Naive thymus-derived CD4-positive, alpha-beta T cell (primary cell): Measurements from ENCODE around the gene ANKS3. TPM values are rescaled to one million over a fixed set of nuclear protein-coding genes. Genes with fewer than 3 reads are reported as not detected.

Experiments used
- ATAC-seq: fragments of 150-1000 bp; cut with Tn5 transposase; 2 replicates; pipeline ENCODE4 v1.10.0; 2021; ENCODE audit warnings: mild to moderate bottlenecking, moderate library complexity
- CTCF ChIA-PET: fragments of 350-600 bp; sonication (Branson Sonifier 250); formaldehyde crosslinking; loops from one replicate; lab custom pipeline; 2021; ENCODE audit warnings: antibody characterized with exemption; lab: Charles Lee
- POLR2A ChIA-PET: fragments of 350-600 bp; sonication (Branson Sonifier 250); formaldehyde crosslinking; loops from one replicate; lab custom pipeline; 2021; ENCODE audit warnings: antibody characterized with exemption, inconsistent platforms; lab: Charles Lee
- DNase-seq, 9 donors: peaks; one replicate each; pipeline versions ENCODE4 v3.0.0 to v3.0.0-alpha.2; 2020 to 2022; ENCODE audit warnings: mixed read lengths in 1 of 9
- H3K27ac ChIP-seq: one replicate; pipeline ENCODE4 v1.7.0; 2013; ENCODE audit warnings: mild to moderate bottlenecking, low read depth, low read length, moderate library complexity
- H3K27me3 ChIP-seq, 2 donors: one replicate each; pipeline ENCODE4 v1.7.0; 2013; ENCODE audit warnings: low read length in 2 of 2, mild to moderate bottlenecking in 2 of 2, moderate library complexity in 2 of 2; ENCODE audit not compliant: control insufficient read depth in 2 of 2, insufficient read depth in 2 of 2
- H3K36me3 ChIP-seq, 3 experiments: 1 replicate in 2 of 3; 2 replicates in 1 of 3; pipeline ENCODE4 v1.7.0; 2013; ENCODE audit warnings: low read length in 3 of 3, mild to moderate bottlenecking in 3 of 3, moderate library complexity in 1 of 3; ENCODE audit not compliant: insufficient read depth in 3 of 3, control insufficient read depth in 2 of 3
- H3K4me1 ChIP-seq, 2 donors: one replicate each; pipeline ENCODE4 v1.7.0; 2013; ENCODE audit warnings: low read length in 2 of 2, mild to moderate bottlenecking in 2 of 2, moderate library complexity in 1 of 2; ENCODE audit not compliant: control insufficient read depth in 2 of 2, insufficient read depth in 2 of 2
- H3K4me3 ChIP-seq: 2 replicates; pipeline ENCODE4 v1.7.0; 2013; ENCODE audit warnings: mild to moderate bottlenecking, low read length
- H3K9me3 ChIP-seq, 3 experiments: 1 replicate in 2 of 3; 2 replicates in 1 of 3; pipeline ENCODE4 v1.7.0; 2013; ENCODE audit warnings: low read length in 3 of 3; ENCODE audit not compliant: control insufficient read depth in 2 of 3
- H3K27ac Mint-ChIP-seq, 9 donors: one replicate each; pipeline ENCODE4 v1.8.0; 2020 to 2022; ENCODE audit warnings: mixed read lengths in 9 of 9, mild to moderate bottlenecking in 8 of 9, moderate library complexity in 5 of 9, inconsistent platforms in 2 of 9
- H3K27me3 Mint-ChIP-seq, 5 donors: one replicate each; pipeline ENCODE4 v1.8.0; 2021 to 2022; ENCODE audit warnings: mixed read lengths in 5 of 5, mild to moderate bottlenecking in 1 of 5
- H3K36me3 Mint-ChIP-seq, 5 donors: one replicate each; pipeline ENCODE4 v1.8.0; 2020 to 2022; ENCODE audit warnings: mixed read lengths in 5 of 5, mild to moderate bottlenecking in 3 of 5, inconsistent platforms in 1 of 5
- H3K4me1 Mint-ChIP-seq, 7 donors: one replicate each; pipeline ENCODE4 v1.8.0; 2020 to 2022; ENCODE audit warnings: mixed read lengths in 7 of 7, mild to moderate bottlenecking in 3 of 7, inconsistent platforms in 1 of 7
- H3K4me3 Mint-ChIP-seq, 10 donors: one replicate each; pipeline ENCODE4 v1.8.0; 2020 to 2022; ENCODE audit warnings: mild to moderate bottlenecking in 10 of 10, mixed read lengths in 10 of 10, moderate library complexity in 6 of 10, inconsistent platforms in 2 of 10
- H3K9me3 Mint-ChIP-seq, 11 donors: one replicate each; pipeline ENCODE4 v1.8.0; 2020 to 2022; ENCODE audit warnings: mixed read lengths in 11 of 11, mild to moderate bottlenecking in 4 of 11, inconsistent platforms in 1 of 11, moderate library complexity in 1 of 11
- intact Hi-C, 2 donors: fragments of 100-400 bp; cut with micrococcal nuclease; formaldehyde crosslinking; loops; one replicate each; pipeline ENCODE4 v1.15.1; 2023
- polyA plus RNA-seq, 2 donors: library from polyadenylated mRNA; unstranded; fragments of 300-500 nt; fragmentation: Illumina TruSeq; gene quantifications; one replicate each; pipeline ENCODE4 v1.2.3, GENCODE V29; 2021
- total RNA-seq, 6 experiments: library from RNA in 5 of 6; stranded (reverse) in 5 of 6; gene quantifications; 1 replicate in 5 of 6; 2 replicates in 1 of 6; pipeline ENCODE4 v1.2.3 and lab custom pipeline; 2021 to 2026

Gene ANKS3
- total and polyA plus RNA-seq, 7 experiments from 2014 or later: 4.1 to 32.7 (median 21.5) TPM

DNA sequence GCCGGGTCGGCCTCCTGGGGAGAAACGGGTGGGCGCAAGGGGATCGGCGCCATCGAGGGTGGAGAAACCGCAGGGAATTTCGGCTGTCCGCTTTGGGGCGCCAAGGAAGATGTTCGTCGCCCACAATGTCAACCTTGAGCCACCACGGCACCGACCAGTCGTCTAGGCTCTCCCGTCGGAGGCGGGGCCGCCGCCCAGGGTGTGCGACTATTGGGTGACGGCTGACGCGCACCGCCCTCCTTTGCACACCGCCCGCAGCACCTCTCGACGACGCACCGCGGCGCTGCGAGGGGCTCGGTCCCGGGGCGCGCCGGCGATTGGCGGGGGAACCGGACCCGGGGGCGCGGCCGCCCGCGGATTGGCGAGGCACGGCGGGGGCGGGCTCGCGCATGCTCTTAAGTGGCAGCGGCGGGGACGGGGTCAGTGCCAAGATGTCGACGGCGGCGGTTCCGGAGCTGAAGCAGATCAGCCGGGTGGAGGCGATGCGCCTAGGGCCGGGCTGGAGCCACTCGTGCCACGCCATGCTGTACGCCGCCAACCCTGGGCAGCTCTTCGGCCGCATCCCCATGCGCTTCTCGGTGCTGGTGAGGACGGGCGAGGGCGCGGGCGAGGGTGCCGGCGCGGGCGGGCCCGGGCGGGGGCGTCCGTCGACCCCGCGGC, 40.6 kb downstream of the ANKS3 start, which contains the start of gene NUDT16L1:
Gene NUDT16L1 (plus strand): TSS at position 267 of the 660 bp plus-strand sequence. CDS start 165 bp downstream, at position 432.
- H3K27me3 ChIP-seq: no peaks in the 10 kb centered on the region
- ATAC-seq (peak; percentile 97), DNase-seq (peak; percentile 95 to 99 (median 98))
- ChIA-PET POLR2A (interaction anchor here (0.7 to 3.3 kb wide), 17 partner anchors 11 to 109 kb away, joined by 3 to 28 read pairs (median 5); partner anchors contain the start of genes ANKS3, DNAAF8, MGRN1 and ROGDI), CTCF (interaction anchor here (0.6 to 1.3 kb wide), 2 partner anchors 69 to 134 kb away, joined by 5 to 6 read pairs; partner anchors contain the start of gene MGRN1)
- H3K9me3 Mint-ChIP-seq: no peaks in the 10 kb centered on the region
- peaks cover 8 to 23% (median 14%) of the 10 kb centered on the region in 7 donors for H3K4me1 Mint-ChIP-seq
- H3K27ac Mint-ChIP-seq: peak within 1 kb of the TSS; percentile 73 to 93 (median 88)
- no peaks in the 10 kb centered on the region for H3K9me3 ChIP-seq
- intact Hi-C loops: loop anchor here (1.0 to 10.0 kb wide), 18 partner anchors 17 to 813 kb away; partner anchors contain the start of genes ANKS3 (in 2 of the 2), DNAAF8 (in 2 of the 2), MGRN1 (in 2 of the 2) and ROGDI (in 2 of the 2)
- H3K4me1 ChIP-seq: peaks cover 14% of the 10 kb centered on the region in 2 donors
- peak within 1 kb of the TSS; percentile 78 to 91 (median 86) for H3K4me3 Mint-ChIP-seq
- no peaks in the 10 kb centered on the region for H3K27me3 Mint-ChIP-seq
- peaks cover 0 to 62% (median 9%) of the 10 kb centered on the region in 3 experiments for H3K36me3 ChIP-seq
- H3K27ac ChIP-seq: peak within 1 kb of the TSS; percentile 93
- H3K36me3 Mint-ChIP-seq: peaks cover 0 to 3% (median 0%) of the 10 kb centered on the region in 5 donors
- peak within 1 kb of the TSS; percentile 93 for H3K4me3 ChIP-seq

DNA sequence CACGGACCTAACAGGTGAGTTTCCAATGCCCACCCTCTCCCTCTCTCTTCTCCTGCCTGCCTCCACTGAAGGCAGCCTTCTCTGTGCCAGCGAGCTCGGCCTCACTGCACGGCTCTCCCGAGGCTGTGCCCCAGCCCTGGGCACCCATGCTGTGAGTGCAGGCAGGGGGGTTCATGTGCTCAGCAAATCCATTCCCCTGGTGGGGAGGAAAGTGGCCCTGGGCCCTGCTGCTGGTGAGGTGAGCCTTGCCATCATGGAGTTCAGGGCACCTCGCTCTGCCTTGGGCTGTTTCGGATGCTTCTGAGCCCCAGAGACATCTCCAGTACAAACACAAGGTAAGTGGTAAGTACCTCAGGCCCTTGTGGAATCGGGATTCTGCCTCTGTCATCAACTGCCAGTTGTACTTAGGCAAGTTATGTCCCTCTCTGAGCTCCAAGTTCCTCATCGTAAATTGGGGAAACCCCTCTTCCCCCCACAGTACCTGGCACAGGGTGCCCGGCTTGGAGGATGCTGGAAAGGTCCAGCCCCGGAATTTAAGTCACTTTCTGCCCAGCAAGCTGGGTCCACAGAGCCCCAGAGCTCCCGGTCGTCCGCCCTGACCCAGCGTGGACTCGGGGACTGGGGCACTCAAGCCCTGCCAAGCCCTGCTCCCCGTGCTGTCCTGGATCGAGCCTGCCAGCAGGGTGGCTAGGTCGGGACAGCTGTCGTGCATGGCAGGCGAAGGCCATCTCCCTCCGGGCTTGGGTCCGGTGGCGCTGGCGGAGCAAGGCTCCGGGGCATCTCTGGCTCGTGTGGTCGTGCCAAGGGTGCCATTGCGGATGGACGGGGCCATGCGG, 41.4 kb downstream of the ANKS3 start:
- H3K36me3 Mint-ChIP-seq: peaks cover 0 to 3% (median 0%) of the 10 kb centered on the region in 5 donors
- Histone ChIP-seq H3K27me3 (no peaks in the 10 kb centered on the region), H3K4me1 (peaks cover 14% of the 10 kb centered on the region in 2 donors), H3K4me3 (peak overlapping the region; percentile 93), H3K9me3 (no peaks in the 10 kb centered on the region), H3K27ac (peak overlapping the region; percentile 72), H3K36me3 (peaks cover 0 to 62% (median 9%) of the 10 kb centered on the region in 3 experiments)
- peak in 3 of 9 donors; percentile 16 to 32 (median 28) for DNase-seq
- intact Hi-C loops: loop anchor here (1.0 to 10.0 kb wide), 18 partner anchors 16 to 812 kb away; partner anchors contain the start of genes ANKS3 (in 2 of the 2), DNAAF8 (in 2 of the 2), MGRN1 (in 2 of the 2) and ROGDI (in 2 of the 2)
- ChIA-PET POLR2A (interaction anchor here (1.1 to 3.3 kb wide), 12 partner anchors 11 to 76 kb away, joined by 3 to 28 read pairs (median 5); partner anchors contain the start of genes ANKS3, DNAAF8 and MGRN1), CTCF (interaction anchor here (0.6 to 1.3 kb wide), 2 partner anchors 69 to 135 kb away, joined by 5 to 6 read pairs; partner anchors contain the start of gene MGRN1)
- no peaks in the 10 kb centered on the region for H3K9me3 Mint-ChIP-seq
- ATAC-seq: peak; percentile 3
- peak overlapping the region; percentile 78 to 91 (median 86) for H3K4me3 Mint-ChIP-seq
- H3K4me1 Mint-ChIP-seq: peaks cover 8 to 23% (median 14%) of the 10 kb centered on the region in 7 donors
- peak overlapping the region; percentile 69 to 93 (median 88) for H3K27ac Mint-ChIP-seq
- no peaks in the 10 kb centered on the region for H3K27me3 Mint-ChIP-seq

DNA sequence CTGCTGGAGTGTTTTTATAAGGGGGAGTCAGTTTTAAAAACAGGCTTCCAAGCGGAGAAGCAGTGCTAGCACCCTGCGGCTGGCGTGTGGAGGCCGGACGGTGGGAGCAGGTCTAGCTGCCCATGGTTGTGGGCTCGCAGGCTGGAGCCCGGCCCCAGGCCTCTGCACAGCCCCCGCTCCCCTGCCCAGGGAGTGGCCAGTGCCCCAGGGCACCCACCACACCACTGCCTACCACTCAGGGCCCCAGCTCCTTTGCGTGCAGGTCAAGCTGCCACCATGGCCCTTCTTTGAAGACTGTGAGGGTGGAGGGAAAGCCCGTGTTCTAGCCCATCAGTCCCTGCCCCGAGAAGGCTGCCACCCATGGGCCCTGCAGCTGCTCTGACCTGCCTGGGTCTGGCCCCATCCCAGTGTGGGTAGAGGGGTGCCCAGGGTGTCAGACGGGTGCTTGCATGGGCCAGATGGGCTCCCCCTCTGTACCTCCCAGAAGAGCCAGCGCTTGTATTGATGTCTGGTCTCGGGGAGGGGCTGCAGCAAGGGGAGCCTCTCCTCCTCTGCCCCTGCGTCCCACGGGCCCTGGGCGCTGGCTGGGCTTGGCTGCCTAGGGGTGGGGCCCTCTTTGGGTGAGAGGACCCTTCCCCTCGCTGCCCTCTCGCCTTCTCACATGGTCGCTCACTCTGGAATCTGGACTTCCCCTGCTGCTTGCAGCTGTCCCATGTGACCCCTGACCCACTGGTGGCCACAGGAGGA, 42.2 kb downstream of the ANKS3 start:
- no peak overlapping the region for H3K4me3 ChIP-seq
- intact Hi-C loops: loop anchor here (2.0 to 10.0 kb wide), 8 partner anchors 15 to 337 kb away; partner anchors contain the start of genes CORO7 (in 1 of the 2), MGRN1 (in 1 of the 2), PAM16 (in 1 of the 2) and SEC14L5 (in 1 of the 2)
- CTCF ChIA-PET: interaction anchor here (0.9 to 1.3 kb wide), 3 partner anchors 42 to 268 kb away, joined by 3 to 6 read pairs (median 3); partner anchors contain the start of gene MGRN1

DNA sequence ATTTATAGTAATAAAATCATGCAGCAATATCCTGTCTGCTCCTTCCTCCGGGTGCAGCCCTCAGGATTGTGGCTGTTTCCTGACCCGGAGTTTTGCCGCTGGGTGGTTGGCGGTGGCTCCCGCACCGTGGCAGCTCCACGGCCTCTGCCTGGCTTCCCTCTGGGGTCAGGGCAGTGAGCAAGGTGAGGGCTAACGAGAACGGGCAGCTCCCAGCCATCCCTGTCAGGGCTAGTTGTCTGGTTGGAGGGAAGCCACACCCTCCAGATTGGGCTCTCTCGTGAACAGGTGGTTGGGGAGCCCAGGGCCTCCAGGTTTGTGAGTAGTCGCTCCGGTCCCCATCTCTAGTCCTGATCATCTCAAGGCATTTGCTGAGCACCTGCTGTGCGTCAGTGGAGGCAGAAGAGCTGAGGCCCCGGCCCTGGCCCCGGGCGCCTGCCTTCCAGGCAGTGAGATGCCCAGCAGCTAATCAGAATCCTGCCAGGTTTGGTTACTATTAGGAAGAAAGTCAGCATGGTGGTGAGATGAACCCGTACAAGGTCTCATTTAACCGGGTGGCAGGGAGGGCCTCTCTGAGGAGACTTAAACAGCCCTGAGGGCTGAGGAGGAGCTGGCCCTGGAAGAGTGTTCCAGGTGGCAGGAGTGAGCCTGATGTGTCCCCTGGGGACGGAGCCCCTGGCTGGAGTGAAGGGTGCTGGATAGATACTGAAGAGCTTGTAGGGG, 43.0 kb downstream of the ANKS3 start:
- Mint-ChIP-seq H3K9me3 (no peaks in the 10 kb centered on the region), H3K4me3 (peak overlapping the region in 9 of 10 donors; percentile 34 to 80 (median 66)), H3K27ac (peak overlapping the region in 6 of 9 donors; percentile 60 to 86 (median 76)), H3K36me3 (peaks cover 0 to 3% (median 0%) of the 10 kb centered on the region in 5 donors), H3K27me3 (no peaks in the 10 kb centered on the region), H3K4me1 (peaks cover 8 to 23% (median 14%) of the 10 kb centered on the region in 7 donors)
- H3K4me3 ChIP-seq: no peak overlapping the region
- peaks cover 14% of the 10 kb centered on the region in 2 donors for H3K4me1 ChIP-seq
- H3K9me3 ChIP-seq: no peaks in the 10 kb centered on the region
- ChIA-PET CTCF (interaction anchor here (0.9 to 1.0 kb wide), 2 partner anchors 41 to 268 kb away, joined by 3 read pairs; no protein-coding TSS in a partner anchor), POLR2A (interaction anchor here (0.5 to 0.9 kb wide), 3 partner anchors 34 to 1618 kb away, joined by 3 read pairs; no protein-coding TSS in a partner anchor)
- no peak for ATAC-seq
- intact Hi-C loops: loop anchor here in 1 of 2 donors (10.0 kb wide), 2 partner anchors 264 to 336 kb away; partner anchors contain the start of genes PAM16 and SEC14L5
- H3K36me3 ChIP-seq: peaks cover 0 to 61% (median under 1%) of the 10 kb centered on the region in 3 experiments
- DNase-seq: no peak
- H3K27ac ChIP-seq: no peak overlapping the region
- no peaks in the 10 kb centered on the region for H3K27me3 ChIP-seq

More for the DNA sequence above, 42.2 kb downstream of the ANKS3 start:
- peaks cover 0 to 60% (median 7%) of the 10 kb centered on the region in 3 experiments for H3K36me3 ChIP-seq
- H3K27ac ChIP-seq: peak overlapping the region; percentile 72
- POLR2A ChIA-PET: interaction anchor here (0.5 to 3.3 kb wide), 7 partner anchors 15 to 227 kb away, joined by 3 to 28 read pairs (median 9); partner anchors contain the start of genes ANKS3, DNAAF8 and MGRN1
- Mint-ChIP-seq H3K27ac (peak overlapping the region in 7 of 9 donors; percentile 60 to 93 (median 88)), H3K4me1 (peaks cover 8 to 23% (median 14%) of the 10 kb centered on the region in 7 donors), H3K9me3 (no peaks in the 10 kb centered on the region), H3K4me3 (peak overlapping the region; percentile 28 to 87 (median 66)), H3K27me3 (no peaks in the 10 kb centered on the region), H3K36me3 (peaks cover 0 to 3% (median 0%) of the 10 kb centered on the region in 5 donors)
- H3K27me3 ChIP-seq: no peaks in the 10 kb centered on the region
- DNase-seq (no peak), ATAC-seq (no peak)
- H3K4me1 ChIP-seq: peaks cover 14% of the 10 kb centered on the region in 2 donors
- H3K9me3 ChIP-seq: no peaks in the 10 kb centered on the region
